HG02870 (cell line): ENCODE results near the gene COMMD9.

Experiments
- ATAC-seq: cut with Tn5 transposase; IDR thresholded peaks from one replicate; pipeline ENCODE4 v1.9.1; 2021; ENCODE audit warnings: mild to moderate bottlenecking, moderate library complexity; ENCODE audit not compliant: unreplicated experiment

COMMD9 gene

DNA sequence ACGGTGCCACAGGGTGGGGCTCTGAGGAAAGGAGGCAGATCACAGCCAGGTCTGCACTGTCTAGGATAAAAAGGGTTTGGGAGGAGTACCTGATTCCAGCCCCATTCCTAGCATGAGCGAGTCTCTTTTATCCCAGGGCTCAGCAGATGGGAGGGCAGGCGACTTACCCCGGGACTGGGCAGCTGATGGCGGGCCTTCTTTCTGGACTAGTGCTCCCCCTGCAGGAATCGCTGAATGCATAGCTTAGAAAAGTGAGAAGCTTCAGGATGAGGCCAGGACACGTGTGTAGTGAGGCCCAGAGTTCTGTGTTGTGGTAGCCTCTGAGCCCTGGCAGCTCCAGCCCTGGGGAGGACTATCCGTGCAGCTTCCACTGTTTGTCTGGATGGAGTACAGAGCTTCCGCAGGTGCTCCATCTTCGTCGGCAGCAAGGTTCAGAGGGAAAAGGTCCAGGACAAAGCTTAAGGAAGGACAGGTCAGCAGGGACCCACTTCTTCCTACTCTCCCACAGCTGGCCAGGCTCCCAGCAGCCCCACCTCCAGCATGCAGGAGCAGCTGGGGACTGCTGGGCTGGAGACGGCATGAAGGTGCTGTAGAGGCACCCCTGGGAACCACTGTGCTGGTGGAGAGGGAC lies 30.4 kb downstream of the COMMD9 start:
- no peak for ATAC-seq

DNA sequence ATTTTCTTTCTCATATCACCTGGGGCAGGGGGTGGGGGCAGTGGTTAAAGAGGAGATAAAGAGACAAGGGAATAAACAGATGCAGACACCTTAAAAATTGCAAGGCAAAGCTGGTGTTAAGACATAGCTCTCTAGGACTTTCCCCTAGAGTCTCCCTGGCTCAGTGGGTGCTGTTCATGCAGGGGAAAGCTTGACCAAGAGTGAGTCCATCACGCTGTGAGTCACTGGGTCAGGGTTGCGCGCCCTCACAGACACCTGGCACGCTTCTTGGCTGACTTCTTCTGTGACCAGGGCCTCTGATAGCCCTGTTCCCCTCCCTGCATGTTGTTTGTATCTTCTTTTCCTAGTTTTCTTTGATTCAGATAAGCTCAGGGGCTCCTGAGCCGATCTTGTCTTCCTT lies 31.9 kb downstream of the COMMD9 start:
- ATAC-seq, result no peak

DNA sequence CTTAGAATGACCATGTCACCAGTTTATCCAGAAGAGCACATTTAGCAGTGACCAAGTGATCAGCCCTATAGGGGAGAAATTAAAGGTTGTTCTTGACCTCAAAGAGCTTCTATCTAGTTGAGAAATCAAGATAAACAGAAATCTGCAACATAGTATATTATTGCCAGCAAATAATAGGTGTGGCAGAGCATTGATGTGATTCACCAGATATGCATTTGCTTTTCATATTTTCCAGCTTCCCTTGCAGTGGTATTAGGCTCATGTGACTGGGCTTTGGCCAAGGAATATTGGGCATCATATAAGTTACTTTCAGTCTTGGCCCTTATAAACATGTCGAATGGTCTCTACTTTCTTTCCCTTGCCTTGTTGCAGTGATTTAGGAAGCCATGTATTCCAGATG lies 34.5 kb downstream of the COMMD9 start:
- ATAC-seq, result no peak

DNA sequence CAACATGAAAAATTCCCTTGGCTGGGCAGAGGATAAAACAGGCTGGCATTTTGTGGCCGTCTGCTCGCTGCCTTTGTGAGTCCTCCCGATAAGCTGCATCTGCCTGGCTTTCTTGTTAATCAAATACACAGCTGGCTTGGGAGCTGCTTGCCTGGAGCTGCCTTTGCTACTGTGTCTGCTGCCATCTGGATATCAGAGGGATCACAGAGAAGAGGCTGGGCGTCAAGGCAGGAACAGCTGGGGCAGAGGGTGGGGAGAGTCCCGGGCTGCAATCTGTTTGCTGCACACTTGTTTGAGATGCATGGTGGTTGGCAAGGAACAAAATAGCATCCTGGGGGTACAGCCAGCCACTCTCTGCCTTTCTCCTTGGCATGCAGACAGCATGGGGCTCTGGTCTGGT lies 36.0 kb downstream of the COMMD9 start:
- ATAC-seq, result no peak

DNA sequence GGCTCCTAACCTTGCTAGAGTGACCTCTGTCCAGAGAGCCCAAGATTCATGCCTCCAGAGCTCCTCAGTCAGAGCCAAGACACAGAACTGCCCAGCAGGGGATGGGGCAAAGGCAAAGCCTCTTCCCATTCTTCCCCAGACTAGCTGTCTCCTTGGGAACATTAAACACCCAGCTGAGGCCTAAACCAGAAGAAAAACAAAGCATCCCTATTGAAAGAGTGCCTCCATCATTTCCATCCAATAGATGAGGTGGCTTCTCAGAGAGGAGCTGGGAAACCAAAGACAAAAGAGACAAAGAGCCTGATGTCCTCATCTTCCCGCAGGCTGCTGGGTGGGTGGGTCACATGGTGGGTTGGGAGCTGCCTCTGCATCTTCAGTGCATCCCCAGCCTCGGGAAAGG lies 37.4 kb downstream of the COMMD9 start:
- no peak for ATAC-seq

DNA sequence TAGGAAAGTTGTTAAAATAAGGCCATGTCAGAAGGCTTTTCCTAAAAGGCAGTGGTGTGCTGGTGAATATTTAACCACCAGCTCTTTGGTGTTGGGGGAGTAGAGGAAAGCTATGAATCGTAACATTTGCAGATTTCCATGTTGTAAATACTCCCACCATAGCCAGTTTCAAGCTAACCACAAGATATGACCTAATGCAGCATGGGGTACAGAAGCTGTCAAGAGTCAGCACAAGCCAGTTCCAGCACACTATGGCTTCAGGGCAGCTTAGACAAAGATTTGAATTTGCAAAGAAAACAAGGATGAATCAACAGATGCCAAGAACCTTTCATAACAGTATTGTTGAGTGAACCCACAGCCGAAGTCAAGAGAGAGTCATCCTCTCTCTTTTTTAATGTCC lies 40.0 kb downstream of the COMMD9 start:
- ATAC-seq, result no peak

DNA sequence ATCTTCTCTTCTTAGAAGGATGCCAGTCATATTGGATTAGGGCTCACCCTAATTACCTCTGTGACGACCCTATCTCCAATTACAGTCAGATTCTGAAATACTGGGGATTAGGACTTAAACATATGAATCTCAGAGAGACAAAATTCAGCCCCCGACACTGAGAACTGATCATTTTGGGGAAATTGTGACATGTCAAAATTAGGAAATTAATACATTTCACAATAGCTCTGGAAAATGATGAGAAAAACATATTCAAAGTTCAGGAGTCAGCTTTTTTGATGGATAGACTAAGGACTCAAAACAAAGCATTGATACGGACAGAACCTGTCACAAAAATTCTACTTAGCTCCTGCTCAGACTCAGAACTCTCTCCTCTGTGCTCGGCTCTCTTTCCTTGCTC lies 40.8 kb downstream of the COMMD9 start:
- no peak for ATAC-seq

DNA sequence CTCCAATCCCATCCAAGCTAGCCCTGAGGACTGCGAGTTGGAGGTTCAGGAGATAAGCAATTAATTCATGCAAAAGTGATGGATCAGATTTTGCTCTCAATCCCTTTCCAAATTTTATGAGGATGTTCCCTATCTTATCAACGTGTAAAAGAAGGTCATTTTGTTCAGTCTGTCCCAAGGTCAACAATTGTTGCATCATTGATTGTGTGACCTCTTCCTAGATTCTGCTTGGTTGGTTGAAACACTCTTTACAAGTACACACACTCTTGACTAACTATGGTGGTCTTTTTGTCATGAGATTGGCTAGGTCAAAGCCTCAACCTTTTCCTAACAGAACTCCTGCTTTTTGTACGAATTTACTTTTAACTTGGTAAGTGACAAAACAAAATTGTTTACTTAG lies 41.7 kb downstream of the COMMD9 start:
- no peak for ATAC-seq

DNA sequence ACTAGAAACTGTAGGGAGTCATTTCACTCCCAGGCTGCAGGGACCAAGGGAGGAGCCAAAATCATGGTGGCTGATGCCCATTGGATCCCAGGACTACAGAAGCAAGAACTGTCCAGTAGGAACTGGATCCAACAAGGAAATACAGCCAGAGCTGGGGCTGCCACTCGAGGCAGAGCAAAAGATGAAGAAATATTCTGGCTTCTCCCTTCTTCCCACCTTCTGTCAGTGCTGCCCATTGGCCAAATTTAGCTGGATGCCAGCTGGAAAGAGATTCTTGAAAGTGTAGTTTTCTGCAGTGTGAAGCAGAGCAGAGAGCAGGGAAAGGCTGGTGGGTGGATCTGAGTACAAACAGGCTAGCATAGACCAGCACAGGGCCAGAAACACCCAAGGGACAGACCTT lies 45.6 kb downstream of the COMMD9 start:
- no peak for ATAC-seq

DNA sequence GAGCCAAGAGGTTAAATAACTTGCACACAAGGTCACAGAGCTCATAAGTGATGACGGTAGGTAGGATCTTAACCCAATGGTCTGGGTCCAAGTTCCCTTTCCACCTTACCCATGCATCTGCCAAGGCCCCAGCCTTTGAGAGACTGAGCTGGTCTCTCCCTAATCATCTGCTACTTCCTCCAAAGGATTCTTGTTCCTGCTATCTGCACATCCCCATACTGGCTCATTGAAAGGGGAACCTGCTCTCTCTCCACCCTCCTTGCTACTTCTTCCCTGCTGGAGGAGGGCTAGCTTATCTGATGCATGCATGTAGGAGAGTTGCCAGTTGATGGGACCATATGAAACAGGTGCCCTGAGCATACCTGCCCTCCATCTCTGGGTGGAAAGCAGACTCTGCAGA lies 47.7 kb downstream of the COMMD9 start:
- ATAC-seq, result no peak

DNA sequence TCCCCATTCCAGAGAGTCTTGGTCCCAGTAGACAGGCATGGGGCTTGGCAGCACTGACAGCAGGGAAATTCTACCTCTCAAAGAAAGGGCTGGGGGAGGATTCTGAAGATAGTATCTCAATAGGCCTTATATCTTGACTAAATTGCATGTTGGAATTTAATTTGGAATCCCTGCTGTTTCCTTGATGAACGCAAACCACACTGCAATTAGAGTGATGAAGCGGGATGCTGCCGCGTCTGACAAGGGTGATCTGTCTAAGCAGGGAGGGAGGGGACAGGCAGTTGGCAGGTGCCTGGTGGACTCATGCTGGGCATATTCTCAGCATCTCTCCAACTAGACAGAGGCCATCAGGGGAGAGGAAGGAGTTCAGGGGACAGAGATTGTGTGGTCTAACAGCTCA lies 48.4 kb downstream of the COMMD9 start:
- no peak for ATAC-seq

DNA sequence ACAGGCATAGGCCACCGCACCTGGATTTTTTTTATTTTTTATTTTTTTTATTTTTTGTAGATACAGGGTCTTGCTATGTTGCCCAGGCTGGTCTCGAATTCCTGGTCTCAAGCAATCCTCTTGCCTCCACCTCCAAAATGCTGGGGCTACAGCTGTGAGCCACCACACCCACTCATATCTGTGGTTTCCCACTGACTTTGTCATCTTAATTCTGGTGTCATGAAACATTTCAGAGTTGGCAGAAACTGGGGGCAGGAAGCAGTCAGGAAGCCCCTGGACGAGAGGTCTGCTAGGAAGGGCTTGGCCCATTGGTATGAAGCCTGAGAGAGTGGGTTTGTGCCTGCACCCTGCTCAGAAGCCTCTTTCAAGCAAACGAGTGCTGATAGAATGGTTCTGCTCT lies 49.1 kb downstream of the COMMD9 start:
- no peak for ATAC-seq

DNA sequence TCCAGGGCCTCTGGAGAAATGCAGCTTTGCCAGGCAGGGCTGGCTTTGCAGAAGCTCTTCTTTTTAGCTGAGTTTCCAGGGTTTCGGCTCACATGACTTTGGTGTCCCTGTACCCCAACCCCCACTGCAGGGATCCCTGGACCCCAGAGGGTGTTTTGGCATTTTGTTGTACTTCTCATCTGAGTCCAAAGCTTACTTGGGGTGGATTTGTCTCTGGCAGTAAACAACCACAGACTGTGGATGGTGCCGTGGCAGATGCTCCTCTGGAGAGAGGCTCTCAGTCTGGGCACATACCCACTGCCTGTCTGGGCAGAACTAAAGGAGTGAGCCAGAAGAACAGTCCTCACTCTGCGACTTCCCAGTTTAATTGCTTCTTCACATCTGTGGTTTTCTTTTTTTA lies 49.6 kb downstream of the COMMD9 start:
- no peak for ATAC-seq

DNA sequence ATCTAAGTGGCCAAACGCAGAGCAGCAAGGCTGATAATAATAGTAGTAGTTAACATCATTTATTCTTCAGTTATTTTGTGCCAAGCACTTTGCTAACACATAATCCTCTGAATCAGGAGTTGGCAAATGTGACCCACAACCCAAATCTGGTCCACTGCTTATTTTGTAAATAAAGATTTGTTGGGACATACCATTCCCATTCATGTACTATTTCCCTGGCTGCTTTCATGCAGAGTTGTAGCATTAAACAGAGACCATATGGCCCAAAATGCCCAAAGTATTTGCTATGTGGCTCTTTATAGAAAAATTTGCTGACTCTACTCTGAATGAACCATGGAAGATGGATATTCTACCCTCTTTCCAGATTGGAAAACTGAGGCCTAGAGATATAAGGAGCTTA lies 50.3 kb downstream of the COMMD9 start:
- no peak for ATAC-seq

DNA sequence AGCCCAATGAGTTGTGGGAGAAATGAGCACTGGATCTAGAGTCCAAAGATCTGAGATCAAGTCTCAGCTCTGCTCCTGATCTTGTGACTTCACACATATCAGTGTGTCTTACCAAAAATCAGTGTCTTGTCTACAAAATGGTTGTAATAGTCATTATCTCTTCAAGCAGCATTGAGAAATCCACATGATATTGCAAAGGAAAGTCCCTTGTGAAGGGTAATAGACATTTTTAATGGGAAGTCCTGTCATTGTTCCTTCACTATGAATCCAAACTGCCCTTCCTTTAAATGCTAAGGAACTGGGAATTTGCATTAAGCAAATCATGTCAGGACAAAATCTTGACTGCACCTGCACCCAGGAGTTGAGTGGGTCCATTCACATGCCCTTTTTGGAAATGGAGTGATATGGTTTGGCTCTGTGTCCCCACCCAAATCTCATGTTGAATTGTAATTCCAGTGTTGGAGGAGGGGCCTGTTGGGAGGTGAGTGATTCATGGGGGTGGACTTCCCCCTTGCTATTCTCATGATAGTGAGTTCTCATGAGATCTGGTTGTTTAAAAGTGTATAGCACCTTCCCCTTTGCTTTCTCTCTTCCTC lies 51.1 kb downstream of the COMMD9 start:
- no peak for ATAC-seq

DNA sequence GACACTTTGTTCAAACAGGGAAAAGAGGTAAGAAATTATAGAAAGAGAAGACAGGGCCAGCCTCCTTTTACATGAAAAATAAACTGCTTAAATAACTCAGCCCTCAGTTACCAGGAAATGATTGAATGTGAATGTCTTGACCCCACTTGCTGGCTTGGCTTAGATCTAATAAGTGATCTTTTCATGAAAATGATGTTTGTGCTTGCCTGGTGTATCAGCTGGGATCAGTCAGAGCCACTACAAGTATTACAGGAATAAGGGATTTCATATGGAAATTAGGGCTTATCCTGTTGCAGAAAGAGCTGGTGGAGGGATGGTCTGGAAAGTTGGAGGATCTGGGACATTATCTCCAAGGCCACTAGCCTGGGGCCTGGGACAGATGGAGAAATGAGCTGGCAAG lies 51.8 kb downstream of the COMMD9 start:
- ATAC-seq, result no peak

DNA sequence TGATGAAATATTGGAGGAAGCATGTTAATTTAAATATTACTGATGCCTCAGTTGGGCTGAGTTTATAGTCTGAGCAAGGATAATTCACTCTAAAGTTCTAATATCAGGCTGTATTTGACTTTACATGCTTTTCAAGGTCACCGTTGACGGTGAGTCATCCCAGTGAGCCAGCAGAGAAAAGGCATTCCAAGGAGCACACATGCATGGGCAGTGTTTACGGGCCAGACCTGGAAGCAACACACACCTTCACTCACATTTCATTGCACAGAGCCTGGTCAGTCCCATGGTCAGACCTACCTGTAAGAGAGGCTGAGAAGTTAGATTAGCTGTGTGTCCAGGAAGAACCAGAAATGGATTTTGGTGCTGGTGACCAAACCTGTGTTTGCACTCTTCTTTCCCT lies 53.5 kb downstream of the COMMD9 start:
- ATAC-seq, result no peak

DNA sequence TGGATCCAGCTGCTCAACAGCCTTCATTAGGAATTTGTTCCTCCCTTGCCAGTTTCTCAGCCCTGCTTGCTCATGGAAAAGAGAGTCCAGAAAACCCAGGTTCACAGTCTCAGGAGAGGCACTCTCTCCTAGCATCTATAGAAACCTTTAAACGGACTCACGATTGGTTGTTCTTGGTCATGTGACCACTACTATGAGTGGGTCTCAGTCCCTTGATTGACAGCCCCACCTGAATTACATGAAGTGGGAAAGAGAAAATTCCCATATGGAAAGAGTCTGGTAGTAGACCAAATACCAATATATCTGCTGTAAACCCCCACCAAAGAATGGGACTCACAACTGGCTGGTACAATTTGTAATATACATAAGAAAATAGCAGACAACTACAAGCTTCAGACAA lies 54.4 kb downstream of the COMMD9 start:
- no peak for ATAC-seq

DNA sequence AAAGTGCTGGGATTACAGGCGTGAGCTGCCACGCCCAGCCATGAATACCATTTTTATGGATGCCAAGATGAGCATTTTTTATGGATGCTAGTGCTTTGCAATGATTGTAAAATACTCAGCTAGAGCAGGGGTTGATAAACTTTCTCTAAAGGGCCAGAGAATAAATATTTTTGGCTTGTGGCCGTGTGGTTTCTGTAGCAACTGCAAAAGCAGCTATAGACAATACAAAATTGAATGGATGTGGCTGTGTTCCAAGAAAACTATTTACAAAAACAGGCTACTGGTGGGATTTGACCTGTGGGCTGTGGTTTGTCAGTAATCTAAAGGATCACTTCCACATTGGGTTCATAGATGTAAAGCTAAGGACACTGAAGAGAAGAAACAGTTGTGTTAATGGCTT lies 56.0 kb downstream of the COMMD9 start:
- no peak for ATAC-seq

DNA sequence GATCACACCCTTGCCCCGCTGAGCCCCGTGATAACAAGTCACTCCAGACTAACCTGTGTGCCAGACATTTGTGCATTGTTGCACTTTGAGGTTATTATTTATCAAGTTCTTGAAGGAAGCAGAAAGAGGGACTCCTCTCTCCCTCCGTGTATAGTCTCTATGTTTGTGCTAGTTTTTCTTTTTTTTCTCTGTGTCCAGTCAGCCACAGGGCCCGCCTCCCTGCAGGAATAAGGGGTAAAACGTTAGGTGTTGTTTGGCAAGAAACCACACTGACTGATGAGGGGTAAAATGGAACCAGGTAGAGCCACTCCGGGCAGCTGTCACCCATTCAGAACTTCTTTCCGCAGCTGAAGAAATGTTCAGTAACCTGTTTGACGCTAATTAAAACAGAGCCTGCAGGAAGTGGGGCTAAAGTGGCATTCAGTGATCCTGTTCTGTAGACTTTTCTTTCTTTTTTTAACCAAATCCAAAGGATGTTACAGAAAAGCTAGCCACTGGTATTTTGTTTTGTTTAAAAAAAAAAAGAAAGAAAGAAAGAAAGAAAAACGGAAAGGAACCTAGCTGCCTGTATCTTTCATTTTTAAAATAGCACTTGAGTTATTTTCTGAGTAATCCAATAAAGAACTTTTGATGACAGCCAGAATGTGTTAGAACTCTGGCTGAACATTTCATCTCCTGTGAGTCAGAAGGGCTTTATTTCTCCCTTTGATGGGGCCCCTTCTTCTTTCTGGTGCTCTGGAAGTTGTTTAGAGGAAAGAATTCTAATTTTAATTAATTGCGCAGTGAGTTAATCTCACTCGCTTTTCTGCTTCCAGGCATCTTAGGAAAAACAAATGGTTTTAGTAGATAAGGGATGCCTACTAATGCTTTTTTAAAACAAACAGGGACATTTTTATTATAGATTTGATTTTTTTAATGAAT lies 58.2 kb downstream of the COMMD9 start:
- ATAC-seq, result no peak

DNA sequence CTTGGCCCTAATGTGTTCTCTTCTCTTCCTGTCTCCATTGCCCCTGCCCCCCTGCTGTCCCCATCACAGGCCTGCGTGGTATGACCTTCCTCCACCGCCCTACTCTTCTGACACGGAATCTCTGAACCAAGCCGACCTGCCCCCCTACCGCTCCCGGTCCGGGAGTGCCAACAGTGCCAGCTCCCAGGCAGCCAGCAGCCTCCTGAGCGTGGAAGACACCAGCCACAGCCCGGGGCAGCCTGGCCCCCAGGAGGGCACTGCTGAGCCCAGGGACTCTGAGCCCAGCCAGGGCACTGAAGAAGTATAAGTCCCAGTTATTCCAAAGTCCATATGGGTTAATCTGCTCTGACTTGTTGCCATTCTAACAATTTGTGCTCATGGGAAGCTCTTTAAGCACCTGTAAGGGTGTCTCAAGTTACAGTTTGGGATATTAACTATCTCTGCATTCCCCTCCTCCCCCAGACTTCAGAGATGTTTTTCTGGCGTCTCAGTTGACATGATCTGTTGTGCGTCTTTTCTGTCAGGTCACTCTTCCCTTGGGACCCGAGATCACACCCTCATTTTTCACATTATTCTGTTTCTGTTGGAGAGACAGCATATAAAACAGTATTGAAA lies 60.0 kb downstream of the COMMD9 start:
- ATAC-seq, result no peak

DNA sequence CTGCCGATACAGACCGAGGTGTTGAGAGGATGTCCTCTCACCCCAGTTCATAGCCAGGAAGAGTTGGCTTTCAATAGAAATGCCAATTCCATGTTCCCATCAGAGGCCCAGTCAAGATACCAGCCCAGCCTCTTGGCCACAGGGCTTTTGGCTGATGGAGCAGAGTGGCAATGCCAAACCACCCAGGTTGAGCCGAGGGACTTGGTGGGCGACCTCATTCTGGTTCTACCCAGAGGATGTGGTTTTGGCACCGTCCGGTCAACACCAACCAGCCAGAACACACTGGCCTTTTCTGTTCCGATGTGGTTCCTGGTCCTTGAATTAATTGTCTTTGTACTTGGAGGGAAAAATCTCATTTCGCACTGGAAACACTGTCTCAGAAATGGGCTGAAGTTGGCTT lies 60.5 kb downstream of the COMMD9 start:
- no peak for ATAC-seq
